CD4-positive, alpha-beta memory T cell (primary cell): ENCODE measurements around the gene OOSP3. TPM values are rescaled to one million over a fixed set of nuclear protein-coding genes. Genes with fewer than 3 reads are reported as not detected.
"Not testable (repeated sequence)": the region's sequence is repeated elsewhere in the genome, so short reads cannot be mapped to it uniquely, and the experiment has no call there.

Experiments used
- CTCF ChIA-PET: fragments of 350-600 bp; sonication (Branson Sonifier 250); formaldehyde crosslinking; loops from one replicate; lab custom pipeline; 2021; ENCODE audit warnings: inconsistent platforms; ENCODE audit not compliant: partially characterized antibody; lab: Charles Lee
- POLR2A ChIA-PET: fragments of 350-600 bp; sonication (Branson Sonifier 250); formaldehyde crosslinking; loops from one replicate; lab custom pipeline; 2021; ENCODE audit not compliant: partially characterized antibody; lab: Charles Lee
- DNase-seq, 5 donors: peaks; one replicate each; pipeline versions ENCODE4 v3.0.0 to v3.0.0-alpha.2; 2020 to 2022; ENCODE audit warnings: mixed read lengths in 1 of 5
- H3K27ac ChIP-seq: one replicate; pipeline ENCODE4 v1.7.0; 2013; ENCODE audit warnings: low read depth, low read length
- H3K27me3 ChIP-seq: 2 replicates; pipeline ENCODE4 v1.7.0; 2013; ENCODE audit warnings: mild to moderate bottlenecking, low read length, moderate library complexity; ENCODE audit not compliant: insufficient read depth
- H3K36me3 ChIP-seq: 2 replicates; pipeline ENCODE4 v1.7.0; 2013; ENCODE audit warnings: mild to moderate bottlenecking, low read length, moderate library complexity; ENCODE audit not compliant: insufficient read depth
- H3K4me1 ChIP-seq: 2 replicates; pipeline ENCODE4 v1.7.0; 2013; ENCODE audit warnings: mild to moderate bottlenecking, low read length, moderate library complexity; ENCODE audit not compliant: insufficient read depth
- H3K4me3 ChIP-seq, 2 donors: one replicate each; pipeline ENCODE4 v1.7.0; 2013; ENCODE audit warnings: low read length in 2 of 2, mild to moderate bottlenecking in 1 of 2
- H3K9me3 ChIP-seq, 2 donors: one replicate each; pipeline ENCODE4 v1.7.0; 2013; ENCODE audit warnings: low read length in 2 of 2, control low read depth in 1 of 2; ENCODE audit not compliant: control insufficient read depth in 1 of 2
- H3K27ac Mint-ChIP-seq, 7 donors: one replicate each; pipeline ENCODE4 v1.8.0; 2020 to 2021; ENCODE audit warnings: mixed read lengths in 7 of 7, mild to moderate bottlenecking in 6 of 7, inconsistent platforms in 3 of 7, moderate library complexity in 3 of 7
- H3K27me3 Mint-ChIP-seq, 2 donors: one replicate each; pipeline ENCODE4 v1.8.0; 2020 to 2021; ENCODE audit warnings: mixed read lengths in 2 of 2
- H3K36me3 Mint-ChIP-seq, 2 donors: one replicate each; pipeline ENCODE4 v1.8.0; 2020 to 2021; ENCODE audit warnings: mixed read lengths in 2 of 2, inconsistent platforms in 1 of 2, mild to moderate bottlenecking in 1 of 2
- H3K4me1 Mint-ChIP-seq, 4 donors: one replicate each; pipeline ENCODE4 v1.8.0; 2020 to 2021; ENCODE audit warnings: mixed read lengths in 4 of 4, mild to moderate bottlenecking in 1 of 4
- H3K4me3 Mint-ChIP-seq, 8 donors: one replicate each; pipeline ENCODE4 v1.8.0; 2020 to 2021; ENCODE audit warnings: mixed read lengths in 8 of 8, mild to moderate bottlenecking in 7 of 8, moderate library complexity in 6 of 8, inconsistent platforms in 3 of 8
- H3K9me3 Mint-ChIP-seq, 8 donors: one replicate each; pipeline ENCODE4 v1.8.0; 2020 to 2021; ENCODE audit warnings: mixed read lengths in 8 of 8, mild to moderate bottlenecking in 5 of 8, inconsistent platforms in 3 of 8, moderate library complexity in 1 of 8
- intact Hi-C: fragments of 100-400 bp; cut with micrococcal nuclease; formaldehyde crosslinking; loops from one replicate; pipeline ENCODE4 v1.15.1; 2023
- polyA plus RNA-seq, 2 donors: library from polyadenylated mRNA; unstranded; fragments of 300-500 nt; fragmentation: Illumina TruSeq; gene quantifications; one replicate each; pipeline ENCODE4 v1.2.3, GENCODE V29; 2021
- total RNA-seq, 2 experiments: library from RNA; stranded (reverse); gene quantifications; one replicate each; pipeline ENCODE4 v1.2.3, GENCODE V29; 2021

OOSP3 gene
- total and polyA plus RNA-seq, 4 experiments from 2014 or later = not detected

- Histone ChIP-seq H3K4me1 (no peaks in the 10 kb centered on the region), H3K27ac (no peak overlapping the region), H3K36me3 (no peaks in the 10 kb centered on the region), H3K27me3 (no peaks in the 10 kb centered on the region), H3K9me3 (no peaks in the 10 kb centered on the region), H3K4me3 (no peak overlapping the region)
- DNase-seq = no peak
- Mint-ChIP-seq H3K36me3 (no peaks in the 10 kb centered on the region), H3K4me3 (no peak overlapping the region), H3K27me3 (peaks cover 6 to 9% of the 10 kb centered on the region in 2 donors), H3K27ac (no peak overlapping the region), H3K9me3 (peaks cover 0 to 12% (median 6%) of the 10 kb centered on the region in 8 donors), H3K4me1 (no peaks in the 10 kb centered on the region)
- CTCF ChIA-PET = no interaction called here
- intact Hi-C loops = no loop called here
- POLR2A ChIA-PET = no interaction called here
Measured at GRCh38 chr11:59872076-59872475, 6.5 kb upstream of the OOSP3 start.

- intact Hi-C loops = no loop called here
Measured at GRCh38 chr11:59875856-59876519, 2.6 kb upstream of the OOSP3 start.

GRCh38 chr11:59877325-59877724 lies 1.3 kb upstream of the OOSP3 start:
- CTCF ChIA-PET = no interaction called here
- H3K36me3 Mint-ChIP-seq = no peaks in the 10 kb centered on the region
- H3K4me3 Mint-ChIP-seq = no peak overlapping the region
- no peak overlapping the region for H3K27ac Mint-ChIP-seq
- H3K9me3 Mint-ChIP-seq = peaks cover 0 to 2% (median 0%) of the 10 kb centered on the region in 8 donors
- Histone ChIP-seq H3K27ac (no peak overlapping the region), H3K9me3 (no peaks in the 10 kb centered on the region), H3K4me1 (no peaks in the 10 kb centered on the region), H3K27me3 (no peaks in the 10 kb centered on the region), H3K36me3 (no peaks in the 10 kb centered on the region), H3K4me3 (no peak overlapping the region)
- no peak for DNase-seq
- H3K4me1 Mint-ChIP-seq = no peaks in the 10 kb centered on the region
- intact Hi-C loops = no loop called here
- H3K27me3 Mint-ChIP-seq = peaks cover 3 to 12% of the 10 kb centered on the region in 2 donors
- POLR2A ChIA-PET = no interaction called here

More at GRCh38 chr11:59875856-59876519, 2.6 kb upstream of the OOSP3 start:
- POLR2A ChIA-PET = no interaction called here
- CTCF ChIA-PET = no interaction called here
- no peak overlapping the region for H3K4me3 ChIP-seq
- no peaks in the 10 kb centered on the region for H3K27me3 ChIP-seq
- Mint-ChIP-seq H3K27me3 (peaks cover 5 to 12% of the 10 kb centered on the region in 2 donors), H3K4me3 (no peak overlapping the region), H3K4me1 (no peaks in the 10 kb centered on the region), H3K27ac (no peak overlapping the region), H3K36me3 (no peaks in the 10 kb centered on the region), H3K9me3 (peaks cover 0 to 8% (median 0%) of the 10 kb centered on the region in 8 donors)
- H3K9me3 ChIP-seq = no peaks in the 10 kb centered on the region
- H3K27ac ChIP-seq = no peak overlapping the region
- H3K36me3 ChIP-seq = no peaks in the 10 kb centered on the region
- no peaks in the 10 kb centered on the region for H3K4me1 ChIP-seq
- DNase-seq = no peak

- H3K27ac ChIP-seq = no peak overlapping the region
- no peaks in the 10 kb centered on the region for H3K27me3 ChIP-seq
- no peak for DNase-seq
- Mint-ChIP-seq H3K9me3 (peaks cover 0 to 2% (median 0%) of the 10 kb centered on the region in 8 donors), H3K27me3 (peaks cover 5 to 12% of the 10 kb centered on the region in 2 donors), H3K4me1 (no peaks in the 10 kb centered on the region), H3K4me3 (no peak overlapping the region), H3K36me3 (no peaks in the 10 kb centered on the region), H3K27ac (no peak overlapping the region)
- H3K4me3 ChIP-seq = no peak overlapping the region
- POLR2A ChIA-PET = no interaction called here
- H3K9me3 ChIP-seq = no peaks in the 10 kb centered on the region
- intact Hi-C loops = no loop called here
- CTCF ChIA-PET = no interaction called here
- no peaks in the 10 kb centered on the region for H3K36me3 ChIP-seq
- H3K4me1 ChIP-seq = no peaks in the 10 kb centered on the region
Measured at GRCh38 chr11:59877784-59878183, 798 bp upstream of the OOSP3 start.

GRCh38 chr11:59879567-59879966 lies 985 bp downstream of the OOSP3 start:
- intact Hi-C loops = no loop called here

GRCh38 chr11:59883597-59883996 lies 5.0 kb downstream of the OOSP3 start:
- Mint-ChIP-seq H3K36me3 (peaks cover 2 to 3% of the 10 kb centered on the region in 2 donors), H3K4me3 (no peak overlapping the region), H3K27ac (no peak overlapping the region), H3K4me1 (no peaks in the 10 kb centered on the region), H3K9me3 (peaks cover 5 to 28% (median 17%) of the 10 kb centered on the region in 8 donors), H3K27me3 (peaks cover 0 to 5% of the 10 kb centered on the region in 2 donors)
- ChIA-PET CTCF (no interaction called here), POLR2A (no interaction called here)
- intact Hi-C loops = no loop called here
- Histone ChIP-seq H3K4me1 (no peaks in the 10 kb centered on the region), H3K36me3 (no peaks in the 10 kb centered on the region), H3K9me3 (no peaks in the 10 kb centered on the region), H3K27me3 (no peaks in the 10 kb centered on the region), H3K27ac (no peak overlapping the region), H3K4me3 (no peak overlapping the region)
- no peak for DNase-seq

More at GRCh38 chr11:59879567-59879966, 985 bp downstream of the OOSP3 start:
- H3K27me3 Mint-ChIP-seq = peaks cover 4 to 12% of the 10 kb centered on the region in 2 donors
- no peak overlapping the region for H3K4me3 Mint-ChIP-seq
- H3K36me3 Mint-ChIP-seq = no peaks in the 10 kb centered on the region
- no peak overlapping the region for H3K27ac Mint-ChIP-seq
- H3K27ac ChIP-seq = no peak overlapping the region
- peaks cover 0 to 2% (median 0%) of the 10 kb centered on the region in 8 donors for H3K9me3 Mint-ChIP-seq
- CTCF ChIA-PET = no interaction called here
- DNase-seq = no peak
- no peaks in the 10 kb centered on the region for H3K4me1 ChIP-seq
- H3K4me3 ChIP-seq = no peak overlapping the region
- no peaks in the 10 kb centered on the region for H3K4me1 Mint-ChIP-seq
- H3K9me3 ChIP-seq = no peaks in the 10 kb centered on the region
- POLR2A ChIA-PET = no interaction called here
- no peaks in the 10 kb centered on the region for H3K27me3 ChIP-seq
- no peaks in the 10 kb centered on the region for H3K36me3 ChIP-seq

- H3K9me3 ChIP-seq, H3K27me3 Mint-ChIP-seq, H3K4me3 Mint-ChIP-seq, H3K4me1 Mint-ChIP-seq, H3K27me3 ChIP-seq, H3K27ac ChIP-seq, H3K36me3 Mint-ChIP-seq, H3K36me3 ChIP-seq, CTCF ChIA-PET, H3K27ac Mint-ChIP-seq, H3K4me1 ChIP-seq, intact Hi-C loops, POLR2A ChIA-PET, DNase-seq, H3K4me3 ChIP-seq: not testable (repeated sequence)
- peaks cover 5 to 59% (median 44%) of the 10 kb centered on the region in 8 donors for H3K9me3 Mint-ChIP-seq
Measured at GRCh38 chr11:59887156-59887555, 8.6 kb downstream of the OOSP3 start.
